ENCODE measurements around the gene SATB2.

GRCh38 chr2:199439542-199439941 lies 18.2 kb downstream of the SATB2 start:
- no peak for TF ChIP-seq CTCF (IDR thresholded peaks at IDR 0.05; ENCODE audit: low read length)
- TF ChIP-seq EZH2 (IDR thresholded peaks at IDR 0.05; ENCODE audit: borderline replicate concordance, low read length) = no peak

Data from OCI-LY1 (cell line).